Liver (tissue), 9 donors: ENCODE results near the gene CHRDL2. TPM values are rescaled to one million over a fixed set of nuclear protein-coding genes. Genes with fewer than 3 reads are reported as not detected.
A peak's percentile ranks its signal among the peaks of the same experiment; 100 is the strongest.

Source experiments
- DNase-seq: peaks from one replicate; pipeline ENCODE4 v3.0.0-alpha.2; 2017; ENCODE audit warnings: low spot score
- H3K27ac ChIP-seq, 2 donors: one replicate each; pipeline ENCODE4 v1.7.0; 2013; ENCODE audit warnings: inconsistent platforms in 2 of 2, low read length in 2 of 2, control low read depth in 1 of 2, low read depth in 1 of 2, mild to moderate bottlenecking in 1 of 2
- H3K27me3 ChIP-seq, 4 donors: one replicate each; pipeline versions ENCODE4 v1.6.1 to v1.7.0; 2013; ENCODE audit warnings: low read length in 3 of 4, inconsistent platforms in 1 of 4, mild to moderate bottlenecking in 1 of 4, moderate library complexity in 1 of 4; ENCODE audit not compliant: control insufficient read depth in 4 of 4, insufficient read depth in 4 of 4
- H3K36me3 ChIP-seq, 4 donors: one replicate each; pipeline versions ENCODE4 v1.6.1 to v1.7.0; 2013; ENCODE audit warnings: low read length in 3 of 4, mild to moderate bottlenecking in 3 of 4, low read depth in 1 of 4, moderate library complexity in 1 of 4; ENCODE audit not compliant: control insufficient read depth in 4 of 4, insufficient read depth in 3 of 4
- H3K4me1 ChIP-seq, 4 donors: one replicate each; pipeline versions ENCODE4 v1.6.1 to v1.7.0; 2013; ENCODE audit warnings: low read length in 3 of 4, mild to moderate bottlenecking in 3 of 4, moderate library complexity in 1 of 4; ENCODE audit not compliant: control insufficient read depth in 4 of 4, insufficient read depth in 4 of 4
- H3K4me3 ChIP-seq, 3 donors: one replicate each; pipeline versions ENCODE4 v1.6.1 to v1.7.0; 2013; ENCODE audit warnings: low read length in 3 of 3, control low read depth in 1 of 3, low read depth in 1 of 3, mild to moderate bottlenecking in 1 of 3
- H3K9ac ChIP-seq, 2 donors: one replicate each; pipeline ENCODE4 v1.7.0; 2013; ENCODE audit warnings: low read length in 2 of 2, mild to moderate bottlenecking in 2 of 2, moderate library complexity in 2 of 2, control low read depth in 1 of 2, low read depth in 1 of 2
- H3K9me3 ChIP-seq, 4 donors: one replicate each; pipeline versions ENCODE4 v1.6.1 to v1.7.0; 2013; ENCODE audit warnings: low read length in 3 of 4; ENCODE audit not compliant: control insufficient read depth in 4 of 4
- ATF3 ChIP-seq: IDR thresholded peaks from 2 replicates; pipeline ENCODE4 v1.6.1; 2016; ENCODE audit warnings: antibody characterized with exemption
- CTCF ChIP-seq: fragments of 150-350 bp; IDR thresholded peaks from 2 replicates; pipeline ENCODE4 v1.5.1; 2017; ENCODE audit warnings: improper control_type of control experiment, low read depth, low read length; ENCODE audit not compliant: missing input control
- EGR1 ChIP-seq, 2 donors: IDR thresholded peaks; 2 replicates each; pipeline ENCODE4 v1.6.1; 2016 to 2018; ENCODE audit warnings: antibody characterized with exemption in 2 of 2, low read depth in 2 of 2
- FOXA1 ChIP-seq: IDR thresholded peaks from 2 replicates; pipeline ENCODE4 v1.6.1; 2016; ENCODE audit warnings: antibody characterized with exemption
- FOXA2 ChIP-seq: IDR thresholded peaks from 2 replicates; pipeline ENCODE4 v1.6.1; 2016; ENCODE audit warnings: antibody characterized with exemption
- HNF4A ChIP-seq, 2 donors: conservative IDR thresholded peaks; 2 replicates each; pipeline ENCODE4 v1.6.1; 2016; ENCODE audit warnings: antibody characterized with exemption in 2 of 2, mild to moderate bottlenecking in 2 of 2
- JUND ChIP-seq, 2 donors: IDR thresholded peaks; 2 replicates each; pipeline ENCODE4 v1.6.1; 2016; ENCODE audit warnings: antibody characterized with exemption in 2 of 2
- NR2F2 ChIP-seq: IDR thresholded peaks from 2 replicates; pipeline ENCODE4 v1.6.1; 2016; ENCODE audit warnings: antibody characterized with exemption
- RAD21 ChIP-seq, 2 donors: IDR thresholded peaks; 2 replicates each; pipeline ENCODE4 v1.6.1; 2016; ENCODE audit warnings: antibody characterized with exemption in 2 of 2, mild to moderate bottlenecking in 2 of 2
- REST ChIP-seq: IDR thresholded peaks from 2 replicates; pipeline ENCODE4 v1.6.1; 2016; ENCODE audit warnings: antibody characterized with exemption, mild to moderate bottlenecking
- RXRA ChIP-seq, 2 donors: IDR thresholded peaks; 2 replicates each; pipeline ENCODE4 v1.6.1; 2017 to 2018; ENCODE audit warnings: antibody characterized with exemption in 2 of 2, mild to moderate bottlenecking in 1 of 2
- SP1 ChIP-seq: IDR thresholded peaks from 2 replicates; pipeline ENCODE4 v1.6.1; 2018; ENCODE audit warnings: antibody characterized with exemption, mild to moderate bottlenecking
- TAF1 ChIP-seq: conservative IDR thresholded peaks from 2 replicates; pipeline ENCODE4 v1.6.1; 2016; ENCODE audit warnings: antibody characterized with exemption, mild to moderate bottlenecking
- YY1 ChIP-seq: IDR thresholded peaks from 2 replicates; pipeline ENCODE4 v1.6.1; 2016; ENCODE audit warnings: antibody characterized with exemption, mild to moderate bottlenecking
- ZBTB33 ChIP-seq: IDR thresholded peaks from 2 replicates; pipeline ENCODE4 v1.6.1; 2016; ENCODE audit warnings: antibody characterized with exemption
- whole genome bisulfite sequencing: extraction: QIAGEN DNeasy Blood & Tissue Kit; methylation state at CpG from one replicate; pipeline ENCODE4 v1.1.7; 2013; 5-methylcytosine and 5-hydroxymethylcytosine counted together
- polyA plus RNA-seq, 2 donors: library from polyadenylated mRNA; stranded (reverse) in 1 of 2; unstranded in 1 of 2; fragments of 200-250 nt in 1 of 2; fragments of >200 nt in 1 of 2; fragmentation: Nextera tagmentation in 1 of 2; extraction: Ambion mirVana in 1 of 2; gene quantifications; one replicate each; pipeline versions ENCODE4 v1.2.1 to v1.2.3, GENCODE V29; 2013 to 2015
- total RNA-seq, 2 donors: library from RNA; depleted of rRNA; stranded (reverse); fragments of >200 nt; gene quantifications; one replicate each; pipeline ENCODE4 v1.2.3, GENCODE V29; 2014
- donor health status: healthy.
- donor health status: healthy.
- donor health status: healthy.
- donor health status: healthy.
- donor health status: healthy.

The CHRDL2 gene
- total and polyA plus RNA-seq, 4 donors: 1.8 to 19.0 (median 15.8) TPM; not detected in 1

- Histone ChIP-seq H3K9ac (no peak overlapping the region), H3K27me3 (no peaks in the 10 kb centered on the region), H3K36me3 (no peaks in the 10 kb centered on the region), H3K27ac (no peak overlapping the region), H3K9me3 (no peaks in the 10 kb centered on the region), H3K4me3 (no peak overlapping the region), H3K4me1 (no peaks in the 10 kb centered on the region)
- WGBS: 16% methylated on average over 8 of the region's 8 CpGs
- TF ChIP-seq JUND (IDR thresholded peaks at IDR 0.05) (no peak), NR2F2 (no peak), FOXA2 (peak; percentile 83), RXRA (IDR thresholded peaks at IDR 0.05) (no peak), REST (no peak), YY1 (no peak), RAD21 (IDR thresholded peaks at IDR 0.05) (peak; percentile 88 to 91), EGR1 (IDR thresholded peaks at IDR 0.05; ENCODE audit: low read depth in 2 of 2) (no peak), ATF3 (no peak), TAF1 (no peak), ZBTB33 (no peak), CTCF (peak; percentile 89), HNF4A (conservative IDR thresholded peaks at IDR 0.05) (peak in 1 of 2 donors; percentile 22), FOXA1 (peak; percentile 74)
- DNase-seq: peak; percentile 47
Measured at GRCh38 chr11:74739546-74740270, 8.5 kb upstream of the CHRDL2 start.

GRCh38 chr11:74736031-74736430, 4.8 kb upstream of the CHRDL2 start:
- TF ChIP-seq HNF4A (conservative IDR thresholded peaks at IDR 0.05): no peak
- TF ChIP-seq NR2F2: no peak
- no peak for TF ChIP-seq RXRA (IDR thresholded peaks at IDR 0.05)
- no peak for TF ChIP-seq SP1
- TF ChIP-seq REST: no peak
- no peak for DNase-seq
- WGBS: 93% methylated on average over 2 of the region's 2 CpGs
- Histone ChIP-seq H3K27ac (no peak overlapping the region), H3K4me1 (peaks cover 3 to 11% (median 4%) of the 10 kb centered on the region in 4 donors), H3K36me3 (no peaks in the 10 kb centered on the region), H3K27me3 (peaks cover 0 to 3% (median 0%) of the 10 kb centered on the region in 4 donors), H3K9me3 (no peaks in the 10 kb centered on the region), H3K9ac (no peak overlapping the region), H3K4me3 (no peak overlapping the region)
